GM13976 (cell line): Measurements from ENCODE around the gene IL17F.

Experiments
- DNase-seq: peaks from one replicate; pipeline ENCODE4 v3.0.0; 2012; ENCODE audit warnings: low spot score
- CTCF ChIP-seq: IDR thresholded peaks from 2 replicates; pipeline ENCODE4 v1.5.1; 2012; ENCODE audit warnings: borderline replicate concordance, mild to moderate bottlenecking; ENCODE audit not compliant: insufficient read depth; ENCODE audit errors: extremely low read depth, missing control alignments, control extremely low read depth
- in situ Hi-C: fragments of 300-500 bp; cut with MboI; formaldehyde crosslinking; loops from one replicate; pipeline ENCODE4 v1.12.0; 2022; ENCODE audit warnings: low sequenced_read_pairs, mixed read lengths, inconsistent platforms; ENCODE audit not compliant: unreplicated experiment

The IL17F gene

GRCh38 chr6:52251113-52251512 lies 6.8 kb upstream of the IL17F start:
- in situ Hi-C loops, result no loop called here
- no peak for DNase-seq
- no peak for TF ChIP-seq CTCF

GRCh38 chr6:52249078-52249477 lies 4.8 kb upstream of the IL17F start:
- in situ Hi-C loops, result no loop called here
- TF ChIP-seq CTCF, result no peak
- DNase-seq, result no peak

- in situ Hi-C loops, result no loop called here
- no peak for TF ChIP-seq CTCF
- DNase-seq, result no peak
These were observed 1.1 kb upstream of the IL17F start for GRCh38 chr6:52245425-52245824.

GRCh38 chr6:52243282-52243893 lies 912 bp downstream of the IL17F start:
- no peak for DNase-seq
- in situ Hi-C loops, result no loop called here
- TF ChIP-seq CTCF, result no peak

GRCh38 chr6:52241819-52242218 lies 2.5 kb downstream of the IL17F start:
- DNase-seq, result no peak
- in situ Hi-C loops, result no loop called here
- no peak for TF ChIP-seq CTCF

- peak; percentile 55 for TF ChIP-seq CTCF
- DNase-seq, result peak; percentile 49
- in situ Hi-C loops, result loop anchor here (10.0 kb wide), 1 partner anchor 69 kb away; no protein-coding TSS in a partner anchor
These were observed 10.1 kb downstream of the IL17F start for GRCh38 chr6:52233975-52234823.

GRCh38 chr6:52233005-52233404 lies 11.3 kb downstream of the IL17F start:
- no peak for TF ChIP-seq CTCF
- in situ Hi-C loops, result loop anchor here (10.0 kb wide), 1 partner anchor 68 kb away; no protein-coding TSS in a partner anchor
- DNase-seq, result no peak
